BLaER1 (cell line): Measurements from ENCODE around the gene NTPCR.
"Not testable (repeated sequence)": the region's sequence is repeated elsewhere in the genome, so short reads cannot be mapped to it uniquely, and the experiment has no call there.

Experiments
- H3K27ac ChIP-seq: shearing (Covaris generic); formaldehyde crosslinking; 2 replicates; pipeline ENCODE4 v1.8.1; 2022
- H3K27me3 ChIP-seq: shearing (Covaris generic); formaldehyde crosslinking; 2 replicates; pipeline ENCODE4 v1.8.1; 2022
- H3K36me3 ChIP-seq: shearing (Covaris generic); formaldehyde crosslinking; 2 replicates; pipeline ENCODE4 v1.8.1; 2022
- H3K4me1 ChIP-seq: shearing (Covaris generic); formaldehyde crosslinking; 2 replicates; pipeline ENCODE4 v1.8.1; 2022
- H3K4me2 ChIP-seq: shearing (Covaris generic); formaldehyde crosslinking; 2 replicates; pipeline ENCODE4 v1.8.1; 2022
- H3K4me3 ChIP-seq: shearing (Covaris generic); formaldehyde crosslinking; 2 replicates; pipeline ENCODE4 v1.8.1; 2022
- H3K9ac ChIP-seq: shearing (Covaris generic); formaldehyde crosslinking; 2 replicates; pipeline ENCODE4 v1.8.1; 2022
- H3K9me3 ChIP-seq: shearing (Covaris generic); formaldehyde crosslinking; 2 replicates; pipeline ENCODE4 v1.8.1; 2022
- H4K20me1 ChIP-seq: shearing (Covaris generic); formaldehyde crosslinking; 2 replicates; pipeline ENCODE4 v1.8.1; 2022
- Cebpa-rat ChIP-seq: shearing (Covaris generic); IDR thresholded peaks from 2 replicates; pipeline ENCODE4 v1.8.1; 2022

The NTPCR gene

GRCh38 chr1:232925421-232926220 is 24.8 kb upstream of the NTPCR start:
- Histone ChIP-seq H3K4me2 (peak overlapping the region; percentile 67; the same call in 1 of the 2 replicates), H3K36me3 (no peaks in the 10 kb centered on the region), H3K4me3 (no peak overlapping the region), H4K20me1 (no peaks in the 10 kb centered on the region), H3K9ac (no peak overlapping the region), H3K27ac (no peak overlapping the region), H3K9me3 (peaks cover 14% of the 10 kb centered on the region), H3K4me1 (peaks cover 40% of the 10 kb centered on the region), H3K27me3 (no peaks in the 10 kb centered on the region)
- TF ChIP-seq Cebpa-rat: no peak

GRCh38 chr1:232927166-232927565 is 23.2 kb upstream of the NTPCR start:
- Histone ChIP-seq H3K4me1 (peaks cover 32% of the 10 kb centered on the region), H3K9me3 (peaks cover 14% of the 10 kb centered on the region)
- H3K27ac ChIP-seq, H4K20me1 ChIP-seq, H3K4me2 ChIP-seq, H3K27me3 ChIP-seq, H3K4me3 ChIP-seq, H3K9ac ChIP-seq, H3K36me3 ChIP-seq: not testable (repeated sequence)

GRCh38 chr1:232927830-232928505 is 22.4 kb upstream of the NTPCR start:
- Histone ChIP-seq H3K36me3 (no peaks in the 10 kb centered on the region), H3K9ac (no peak overlapping the region), H3K9me3 (peaks cover 14% of the 10 kb centered on the region), H3K4me3 (no peak overlapping the region), H3K4me2 (no peak overlapping the region), H4K20me1 (no peaks in the 10 kb centered on the region), H3K27me3 (no peaks in the 10 kb centered on the region), H3K27ac (no peak overlapping the region), H3K4me1 (peaks cover 30% of the 10 kb centered on the region)
- no peak for TF ChIP-seq Cebpa-rat

GRCh38 chr1:232932486-232933425 is 17.7 kb upstream of the NTPCR start:
- no peaks in the 10 kb centered on the region for H3K36me3 ChIP-seq
- peaks cover 11% of the 10 kb centered on the region for H3K4me1 ChIP-seq
- TF ChIP-seq Cebpa-rat: no peak
- no peak overlapping the region for H3K27ac ChIP-seq
- no peak overlapping the region for H3K4me3 ChIP-seq
- H3K9ac ChIP-seq: no peak overlapping the region
- H4K20me1 ChIP-seq: no peaks in the 10 kb centered on the region
- no peaks in the 10 kb centered on the region for H3K27me3 ChIP-seq
- H3K4me2 ChIP-seq: no peak overlapping the region
- H3K9me3 ChIP-seq: 0 out of 2 replicates have a peak, but pooled peaks cover under 1% of the 10 kb centered on the region

DNA sequence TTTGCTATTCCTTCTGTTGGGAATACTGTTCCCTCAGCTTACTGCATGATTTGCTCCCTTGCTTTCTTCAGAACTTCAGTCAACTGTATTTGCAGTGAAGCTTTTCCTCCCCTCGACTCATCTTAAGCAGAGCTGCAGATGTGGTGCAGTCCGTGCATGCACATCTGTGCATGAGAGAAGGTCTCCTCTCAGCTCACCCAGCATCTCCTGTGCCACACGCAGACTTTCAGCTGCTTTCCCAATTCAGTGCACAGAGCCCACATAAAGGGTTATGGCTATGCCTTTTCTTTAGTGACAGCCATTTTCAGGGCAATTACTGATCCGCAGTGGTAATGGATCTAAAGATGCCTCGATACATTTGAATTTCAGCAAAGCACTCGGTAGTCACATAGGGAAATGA is 13.5 kb upstream of the NTPCR start:
- peaks cover 19% of the 10 kb centered on the region for H3K4me1 ChIP-seq
- no peaks in the 10 kb centered on the region for H3K27me3 ChIP-seq
- H3K9me3 ChIP-seq: no peaks in the 10 kb centered on the region
- no peak overlapping the region for H3K27ac ChIP-seq
- H4K20me1 ChIP-seq: no peaks in the 10 kb centered on the region
- H3K4me2 ChIP-seq: no peak overlapping the region
- H3K36me3 ChIP-seq: no peaks in the 10 kb centered on the region
- no peak for TF ChIP-seq Cebpa-rat
- no peak overlapping the region for H3K4me3 ChIP-seq
- no peak overlapping the region for H3K9ac ChIP-seq

- Histone ChIP-seq H4K20me1 (no peaks in the 10 kb centered on the region), H3K27ac (no peak overlapping the region), H3K4me1 (peaks cover 22% of the 10 kb centered on the region), H3K27me3 (no peaks in the 10 kb centered on the region), H3K36me3 (no peaks in the 10 kb centered on the region), H3K4me3 (no peak overlapping the region), H3K4me2 (no peak overlapping the region), H3K9me3 (no peaks in the 10 kb centered on the region), H3K9ac (no peak overlapping the region)
- no peak for TF ChIP-seq Cebpa-rat
These were observed 12.6 kb upstream of the NTPCR start for GRCh38 chr1:232937741-232938375.

DNA sequence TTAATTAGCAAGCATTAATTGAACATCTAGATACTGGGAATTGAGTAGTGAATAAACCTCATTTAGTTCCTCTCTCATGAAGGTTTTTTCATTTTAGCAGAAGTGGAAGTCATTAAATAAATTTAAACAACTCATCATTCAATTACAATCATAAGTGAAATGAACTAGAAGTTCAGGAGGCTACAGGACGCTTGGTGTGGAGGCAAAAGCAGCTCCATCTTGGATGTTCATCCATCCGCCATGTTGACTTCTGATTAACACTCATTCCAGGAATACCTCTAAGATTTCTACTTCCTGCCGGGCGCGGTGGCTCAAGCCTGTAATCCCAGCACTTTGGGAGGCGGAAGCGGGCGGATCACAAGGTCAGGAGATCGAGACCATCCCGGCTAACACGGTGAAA is 11.5 kb upstream of the NTPCR start:
- H3K27me3 ChIP-seq: no peaks in the 10 kb centered on the region
- H3K36me3 ChIP-seq: no peaks in the 10 kb centered on the region
- H3K9me3 ChIP-seq: no peaks in the 10 kb centered on the region
- no peak overlapping the region for H3K27ac ChIP-seq
- no peak for TF ChIP-seq Cebpa-rat
- H3K4me3 ChIP-seq: no peak overlapping the region
- H3K9ac ChIP-seq: no peak overlapping the region
- no peak overlapping the region for H3K4me2 ChIP-seq
- H4K20me1 ChIP-seq: no peaks in the 10 kb centered on the region
- H3K4me1 ChIP-seq: peaks cover 32% of the 10 kb centered on the region

DNA sequence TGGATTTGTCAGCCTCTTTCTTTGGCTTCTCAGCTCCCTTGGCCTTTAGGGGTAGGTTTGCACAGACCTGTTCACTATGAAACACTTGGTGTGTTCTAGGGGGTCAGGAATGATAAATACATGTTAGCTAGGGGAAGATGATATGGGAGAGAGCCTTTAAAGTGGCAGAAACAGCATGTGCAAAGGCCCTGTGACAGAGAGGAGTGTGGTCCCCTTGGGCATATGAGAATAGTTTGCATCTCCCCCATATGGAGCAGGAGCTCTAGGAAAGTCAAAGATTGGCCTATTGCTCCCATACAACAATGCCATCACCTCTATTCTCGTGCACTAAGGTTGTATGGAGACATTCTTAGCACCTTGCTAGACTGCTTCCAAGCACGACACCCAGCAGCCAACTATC is 10.7 kb upstream of the NTPCR start:
- Histone ChIP-seq H3K4me1 (peaks cover 40% of the 10 kb centered on the region), H3K9ac (no peak overlapping the region), H3K9me3 (peaks cover 7% of the 10 kb centered on the region), H3K4me2 (no peak overlapping the region), H3K27me3 (no peaks in the 10 kb centered on the region), H3K27ac (no peak overlapping the region), H4K20me1 (no peaks in the 10 kb centered on the region), H3K4me3 (no peak overlapping the region), H3K36me3 (no peaks in the 10 kb centered on the region)
- TF ChIP-seq Cebpa-rat: no peak

GRCh38 chr1:232940262-232940661 is 10.1 kb upstream of the NTPCR start:
- Histone ChIP-seq H3K4me3 (no peak overlapping the region), H3K9me3 (peaks cover 13% of the 10 kb centered on the region), H3K27ac (no peak overlapping the region), H3K27me3 (no peaks in the 10 kb centered on the region), H3K4me2 (no peak overlapping the region), H3K9ac (no peak overlapping the region), H4K20me1 (no peaks in the 10 kb centered on the region), H3K36me3 (no peaks in the 10 kb centered on the region), H3K4me1 (peaks cover 36% of the 10 kb centered on the region)
- no peak for TF ChIP-seq Cebpa-rat
